ENCODE measurements around the gene GAB4.
"Not testable (repeated sequence)": the region's sequence is repeated elsewhere in the genome, so short reads cannot be mapped to it uniquely, and the experiment has no call there.

GAB4 gene

DNA sequence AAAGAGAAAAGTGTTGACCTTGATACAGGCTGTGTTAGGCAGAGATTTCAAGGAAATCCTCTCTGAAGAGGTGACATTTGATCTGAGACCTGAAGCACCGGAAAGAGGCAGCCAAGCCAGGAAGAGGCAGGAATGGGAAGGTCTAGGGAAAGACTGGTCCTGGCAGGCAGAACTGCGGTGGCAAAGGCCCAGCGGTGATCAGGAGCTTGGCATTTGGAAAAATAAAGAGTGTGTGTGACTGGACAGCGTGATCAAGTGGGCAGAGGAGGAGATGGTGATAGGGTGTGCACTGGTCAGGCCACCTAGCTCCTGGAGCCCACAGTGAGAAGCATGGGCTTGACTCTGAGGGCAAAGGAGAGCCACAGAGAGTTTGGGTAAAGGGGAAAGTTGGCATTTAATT lies 27.2 kb upstream of the GAB4 start:
- no peak for TF ChIP-seq CTCF (IDR thresholded peaks at IDR 0.05; ENCODE audit: insufficient read depth, low read depth, low read length, missing control alignments)
- no peak overlapping the region for H3K4me3 ChIP-seq (ENCODE audit: low read depth, low read length)
- no peak for DNase-seq (ENCODE audit: low read depth)

GRCh38 chr22:17034532-17034931 lies 26.5 kb upstream of the GAB4 start:
- not testable (repeated sequence) for DNase-seq (ENCODE audit: low read depth); H3K4me3 ChIP-seq (ENCODE audit: low read depth, low read length)

- H3K4me3 ChIP-seq (ENCODE audit: low read depth, low read length); DNase-seq (ENCODE audit: low read depth): not testable (repeated sequence)
Observed at GRCh38 chr22:17032277-17032676, 24.3 kb upstream of the GAB4 start.

DNA sequence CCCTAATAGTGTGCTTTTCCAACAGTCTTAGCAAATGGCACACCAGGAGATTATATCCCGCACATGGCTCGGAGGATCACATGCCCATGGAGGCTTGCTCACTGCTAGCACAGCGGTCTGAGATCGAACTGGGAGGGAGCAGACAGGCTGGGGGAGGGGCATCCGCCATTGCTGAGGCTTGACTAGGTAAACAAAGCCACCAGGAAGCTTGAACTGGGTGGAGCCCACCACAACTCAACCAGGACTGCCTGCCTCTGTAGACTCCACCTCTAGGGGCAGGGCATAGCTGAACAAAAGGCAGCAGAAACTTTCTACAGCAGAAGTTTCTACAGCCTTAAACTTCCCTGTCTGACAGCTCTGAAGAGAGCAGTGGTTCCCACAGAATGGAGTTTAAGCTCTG lies 16.4 kb upstream of the GAB4 start:
- DNase-seq (ENCODE audit: low read depth) = peak; percentile 23
- H3K4me3 ChIP-seq (ENCODE audit: low read depth, low read length) = not testable (repeated sequence)

DNA sequence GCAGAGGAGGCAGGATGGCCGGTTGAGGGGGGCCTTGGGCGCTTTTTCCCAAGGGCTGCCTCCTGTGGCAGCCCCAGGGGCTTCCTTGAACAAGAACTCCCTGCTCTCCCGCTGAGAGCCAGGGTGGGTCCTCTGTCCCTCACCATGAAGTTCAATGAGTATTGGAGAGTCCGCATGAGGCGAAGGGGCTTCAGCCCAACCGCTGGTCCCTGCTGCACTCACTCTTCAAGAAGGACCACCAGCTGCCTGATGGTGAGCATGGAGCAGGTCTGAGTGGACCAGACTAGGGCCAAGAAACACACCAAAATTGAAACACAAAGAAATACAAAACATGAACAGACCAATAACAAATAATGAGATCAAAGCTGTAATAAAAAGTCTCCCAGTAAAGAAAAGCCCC lies 7.5 kb upstream of the GAB4 start:
- not testable (repeated sequence) for H3K4me3 ChIP-seq (ENCODE audit: low read depth, low read length); DNase-seq (ENCODE audit: low read depth)

- not testable (repeated sequence) for DNase-seq (ENCODE audit: low read depth); H3K4me3 ChIP-seq (ENCODE audit: low read depth, low read length)
Observed at GRCh38 chr22:17014101-17014440, 6.0 kb upstream of the GAB4 start.

DNA sequence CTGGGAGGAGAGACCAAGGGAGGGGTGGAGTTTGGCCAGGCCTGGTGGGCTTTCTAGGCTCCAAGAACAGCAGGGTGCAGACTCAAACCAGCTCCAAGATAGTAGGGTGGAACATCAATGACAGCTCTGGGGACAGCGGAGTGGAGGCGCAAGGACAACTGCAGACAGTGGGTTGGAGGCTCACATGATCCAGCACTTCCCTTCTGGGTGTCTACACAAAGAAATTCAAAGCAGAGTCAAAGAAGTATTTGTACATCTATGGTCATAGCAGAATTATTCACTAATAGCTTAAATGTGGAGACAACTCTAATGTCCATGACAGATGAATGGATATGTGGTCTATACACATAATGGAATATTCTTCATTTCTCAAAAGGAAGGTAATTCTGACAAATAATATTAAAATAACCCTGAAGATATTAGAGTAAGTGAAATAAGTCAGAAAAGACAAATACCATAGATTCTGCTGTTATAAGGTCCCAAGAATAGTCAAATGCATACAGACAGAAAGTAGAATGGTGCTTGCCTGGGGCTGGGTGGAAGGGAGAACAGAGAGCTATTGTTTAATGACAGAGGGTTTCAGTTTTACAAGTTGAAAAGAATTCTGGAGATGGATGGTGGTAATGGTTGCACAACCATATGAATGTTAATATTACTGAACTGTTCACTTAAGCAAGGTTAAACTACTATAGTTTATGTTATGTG lies 5.5 kb upstream of the GAB4 start:
- no peak for DNase-seq (ENCODE audit: low read depth)
- TF ChIP-seq CTCF (IDR thresholded peaks at IDR 0.05; ENCODE audit: insufficient read depth, low read depth, low read length, missing control alignments) = no peak
- no peak overlapping the region for H3K4me3 ChIP-seq (ENCODE audit: low read depth, low read length)

GRCh38 chr22:17012267-17012666 lies 4.2 kb upstream of the GAB4 start:
- no peak for TF ChIP-seq CTCF (IDR thresholded peaks at IDR 0.05; ENCODE audit: insufficient read depth, low read depth, low read length, missing control alignments)
- no peak overlapping the region for H3K4me3 ChIP-seq (ENCODE audit: low read depth, low read length)
- no peak for DNase-seq (ENCODE audit: low read depth)

GRCh38 chr22:17009640-17010291 lies 1.7 kb upstream of the GAB4 start:
- TF ChIP-seq CTCF (IDR thresholded peaks at IDR 0.05; ENCODE audit: insufficient read depth, low read depth, low read length, missing control alignments) = peak; percentile 25
- no peak overlapping the region for H3K4me3 ChIP-seq (ENCODE audit: low read depth, low read length)

GRCh38 chr22:17007257-17007656 lies 765 bp downstream of the GAB4 start:
- DNase-seq (ENCODE audit: low read depth) = no peak
- no peak overlapping the region for H3K4me3 ChIP-seq (ENCODE audit: low read depth, low read length)
- no peak for TF ChIP-seq CTCF (IDR thresholded peaks at IDR 0.05; ENCODE audit: insufficient read depth, low read depth, low read length, missing control alignments)

More at GRCh38 chr22:17009640-17010291, 1.7 kb upstream of the GAB4 start:
- DNase-seq (ENCODE audit: low read depth) = no peak

Measured in GM12865 (cell line).